HG03565 (cell line): Measurements from ENCODE around the gene SHC4.
"Not testable (repeated sequence)": the region's sequence is repeated elsewhere in the genome, so short reads cannot be mapped to it uniquely, and the experiment has no call there.

Experiments
- ATAC-seq: cut with Tn5 transposase; IDR thresholded peaks from one replicate; pipeline ENCODE4 v1.9.1; 2021; ENCODE audit warnings: mild to moderate bottlenecking, moderate library complexity; ENCODE audit not compliant: unreplicated experiment

Gene SHC4

DNA sequence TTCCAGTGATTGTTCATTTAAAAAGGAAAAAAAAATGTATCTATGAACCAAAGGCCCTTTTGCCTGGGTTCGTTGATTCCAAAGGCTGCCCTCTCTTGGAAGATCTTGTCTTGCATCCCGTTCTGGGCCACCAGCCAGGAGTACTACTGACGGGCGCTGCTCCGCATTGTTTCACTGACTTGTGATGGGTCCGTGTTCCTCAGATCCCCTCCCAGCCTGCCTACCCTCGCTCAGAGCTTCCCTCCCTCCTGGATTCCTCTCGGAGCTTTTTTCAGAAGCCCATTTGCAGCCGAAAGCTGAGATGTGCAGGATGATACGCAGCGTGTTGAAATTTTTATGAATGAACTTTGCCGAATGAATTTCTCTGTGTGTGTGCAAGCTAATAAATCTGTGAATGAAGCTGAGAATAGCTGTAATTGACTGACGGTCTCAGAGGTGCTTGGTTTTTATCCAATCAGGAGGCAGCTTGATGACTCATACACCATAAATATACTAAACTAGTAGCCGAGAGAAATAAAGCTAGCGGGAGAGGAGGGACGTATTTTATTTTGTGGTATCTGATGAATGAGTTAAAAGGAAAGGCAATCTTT lies at the start of gene SHC4:
Gene SHC4, minus strand, starts transcription at position 396 of the 590 bp plus-strand sequence. CDS start 904 bp downstream, outside the sequence.
- no peak for ATAC-seq

GRCh38 chr15:48999314-48999713 lies 35.6 kb upstream of the SHC4 start:
- ATAC-seq = no peak

GRCh38 chr15:48996276-48996675 lies 32.6 kb upstream of the SHC4 start:
- no peak for ATAC-seq

DNA sequence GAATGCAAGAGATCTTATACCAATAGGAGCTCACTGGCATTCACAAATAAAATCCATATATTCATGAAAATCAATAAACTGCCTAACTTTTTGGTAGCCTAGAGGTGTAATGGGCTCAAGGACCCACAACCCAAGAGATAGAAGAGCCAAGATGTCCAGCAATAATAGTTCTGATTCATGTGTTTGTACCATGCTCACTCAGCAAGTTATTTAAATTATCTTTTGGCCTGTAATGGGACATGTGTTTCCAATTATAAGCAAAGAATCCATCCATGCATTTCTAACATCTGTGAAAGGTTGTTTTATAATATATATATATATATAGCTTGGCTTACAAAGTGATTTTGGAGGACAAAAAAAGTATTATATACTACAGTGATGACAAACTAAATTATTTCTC lies 29.7 kb upstream of the SHC4 start:
- no peak for ATAC-seq

GRCh38 chr15:48992545-48992944 lies 28.8 kb upstream of the SHC4 start:
- peak; percentile 92 for ATAC-seq

GRCh38 chr15:48992096-48992495 lies 28.4 kb upstream of the SHC4 start:
- ATAC-seq = no peak

- ATAC-seq = no peak
Observed at GRCh38 chr15:48989170-48989569, 25.5 kb upstream of the SHC4 start.

DNA sequence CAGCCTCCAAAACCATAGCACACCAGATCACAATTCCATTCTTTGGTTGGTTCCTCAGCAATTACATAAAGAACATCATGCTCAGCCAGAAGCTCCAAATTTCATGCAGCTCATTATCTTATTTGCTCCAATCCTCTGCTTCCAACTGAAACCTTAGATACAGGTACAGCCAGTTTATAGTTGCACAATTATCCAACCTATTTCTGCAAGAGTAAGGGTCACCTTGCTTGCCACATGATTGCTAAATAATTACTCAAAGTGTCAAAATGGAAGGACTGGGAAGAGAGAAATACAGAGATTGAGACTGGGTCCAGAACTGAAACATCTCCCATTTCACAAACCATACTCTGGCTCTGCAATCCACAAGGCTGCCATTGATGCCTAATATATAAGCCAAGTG lies 23.4 kb upstream of the SHC4 start:
- no peak for ATAC-seq

DNA sequence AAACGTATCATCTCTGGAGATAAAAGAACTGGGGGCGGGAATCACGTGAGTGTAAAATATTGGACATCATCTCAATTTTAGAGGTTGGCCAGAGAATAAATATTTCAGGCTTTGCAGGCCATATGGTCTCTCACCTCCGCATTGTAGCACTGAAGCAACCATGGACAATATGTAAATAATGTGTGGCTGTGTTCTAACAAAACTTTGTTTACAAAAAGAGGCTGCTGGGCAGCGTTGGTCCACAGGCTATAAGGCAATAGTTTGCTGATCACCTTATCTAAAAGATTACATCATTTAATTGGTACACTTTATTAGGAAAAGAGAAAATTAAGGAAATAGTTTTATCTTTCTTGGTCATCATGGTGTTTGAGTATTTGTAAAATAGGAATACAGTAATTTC lies 22.5 kb upstream of the SHC4 start:
- no peak for ATAC-seq

DNA sequence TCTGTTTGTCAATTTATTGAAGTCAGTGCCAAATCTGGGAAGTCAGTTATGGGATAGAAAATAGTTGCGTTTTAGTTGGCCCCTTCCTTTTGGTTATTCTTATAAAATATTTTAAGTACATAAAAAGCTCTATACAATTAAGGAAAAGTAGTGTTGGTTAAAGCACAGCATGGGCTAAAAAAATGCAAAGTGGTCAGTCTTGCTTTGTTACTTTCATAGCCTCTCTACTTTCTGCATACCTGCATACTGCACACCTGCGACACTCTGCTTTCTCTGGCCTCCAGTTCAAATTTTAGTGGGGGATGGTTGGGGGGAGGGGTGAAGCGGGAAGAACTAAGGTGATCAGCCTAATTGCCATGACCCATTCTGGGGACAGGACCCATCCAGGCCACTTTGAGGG lies 21.8 kb upstream of the SHC4 start:
- ATAC-seq = no peak

- no peak for ATAC-seq
Observed at GRCh38 chr15:48984811-48985352, 21.2 kb upstream of the SHC4 start.

DNA sequence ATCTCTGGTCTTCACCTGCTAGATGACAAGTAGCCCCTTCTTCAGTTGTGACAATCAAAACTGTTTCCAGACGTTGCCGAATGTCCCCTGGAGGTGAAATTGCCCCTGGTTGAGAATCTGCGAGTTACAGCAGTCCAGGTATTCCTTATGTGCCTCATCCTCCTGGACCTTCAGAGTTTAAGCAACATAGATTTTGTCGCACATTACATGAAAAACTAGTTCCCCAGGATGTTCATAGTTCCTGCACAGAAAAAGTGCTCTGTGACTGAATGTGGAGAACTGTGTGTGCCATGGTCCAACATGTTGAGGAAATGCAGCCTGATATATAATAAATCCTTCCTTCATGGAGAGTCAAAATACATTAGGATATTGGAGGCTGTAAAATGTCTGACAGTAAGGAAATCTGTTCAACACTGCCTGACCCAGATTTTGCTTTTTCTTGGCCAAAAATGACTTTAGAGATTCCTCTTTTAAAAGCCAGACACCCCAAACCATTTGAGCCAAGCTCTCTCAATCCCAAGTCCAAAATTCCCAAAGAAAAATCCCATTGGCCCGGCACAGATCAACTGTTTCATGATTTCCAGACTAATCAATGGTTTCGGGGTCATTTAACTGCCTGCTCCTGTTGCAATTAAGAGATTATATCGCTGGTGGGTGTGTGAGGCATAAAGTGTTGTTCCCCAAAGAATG lies 20.4 kb upstream of the SHC4 start:
- ATAC-seq = no peak

DNA sequence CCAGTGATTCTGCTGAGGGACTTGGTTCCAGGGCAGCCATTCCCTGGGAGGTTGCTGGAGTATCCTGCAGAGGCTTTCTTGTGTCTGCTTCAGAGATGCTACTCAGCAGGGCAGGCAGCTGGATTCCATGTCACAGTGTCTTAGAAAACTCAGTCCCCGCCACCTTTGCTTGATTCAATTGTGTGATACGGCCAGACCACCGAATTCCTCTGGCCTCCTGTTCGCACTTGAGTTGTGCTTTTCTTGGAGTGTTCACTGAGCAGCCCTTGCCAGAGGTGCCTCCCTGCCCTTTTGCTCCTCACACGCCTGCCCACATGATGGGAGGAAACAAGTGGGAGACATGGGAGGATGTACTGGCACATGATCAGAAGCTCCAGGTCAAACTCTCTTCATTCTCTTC lies 19.6 kb upstream of the SHC4 start:
- no peak for ATAC-seq

DNA sequence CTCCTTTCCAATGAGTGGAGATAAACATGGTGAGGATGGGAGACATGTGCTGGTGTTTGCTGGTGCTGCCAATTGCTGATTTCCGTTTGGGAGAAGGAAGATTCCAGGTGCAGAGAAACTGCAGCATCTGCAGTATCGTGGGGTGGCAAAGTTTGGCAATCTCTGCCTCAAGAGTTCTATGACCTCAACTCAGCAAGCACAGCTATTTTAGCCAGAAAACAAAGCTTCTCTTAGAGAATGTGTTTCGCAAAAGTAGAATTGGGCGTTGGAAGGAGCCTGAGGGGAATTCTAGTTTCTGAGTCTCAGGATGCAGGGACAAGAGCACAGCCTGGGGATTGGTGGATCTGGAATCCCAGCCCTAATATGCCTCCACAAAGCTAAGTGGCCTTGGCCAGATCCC lies 18.2 kb upstream of the SHC4 start:
- no peak for ATAC-seq

GRCh38 chr15:48978638-48979037 lies 14.9 kb upstream of the SHC4 start:
- no peak for ATAC-seq

DNA sequence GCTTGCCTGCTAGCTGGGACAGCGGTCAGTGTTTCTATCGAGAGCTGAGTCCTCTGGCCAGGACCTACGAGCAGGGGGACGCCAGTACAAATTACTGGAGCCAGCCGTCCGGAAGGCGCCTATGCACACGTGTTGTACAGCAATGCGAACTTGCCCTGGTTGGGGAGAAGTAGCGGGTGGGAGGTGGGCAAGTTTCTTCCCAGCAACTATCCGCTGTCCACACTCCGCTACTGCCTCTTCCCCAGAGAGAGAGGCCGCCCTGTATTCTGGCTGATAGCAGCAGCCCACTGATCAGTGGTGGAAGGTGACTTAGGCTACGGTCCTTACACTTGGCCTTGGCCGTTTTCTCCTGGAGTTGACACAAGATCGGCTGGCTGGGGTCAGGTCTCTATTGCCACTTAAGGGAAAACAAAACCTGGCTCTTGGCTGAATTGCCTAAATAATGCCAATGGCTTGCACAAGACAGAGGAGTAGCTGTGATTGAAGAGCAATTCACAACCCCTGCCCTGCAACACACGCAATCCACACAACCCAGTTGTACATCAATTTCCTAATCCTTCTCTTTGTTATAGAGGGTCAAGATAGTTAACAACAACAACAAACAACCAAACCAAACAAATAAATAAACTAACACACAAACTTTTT lies 12.8 kb upstream of the SHC4 start:
- ATAC-seq = no peak

- ATAC-seq = peak; percentile 89
Observed at GRCh38 chr15:48975472-48976419, 12.0 kb upstream of the SHC4 start.

GRCh38 chr15:48974882-48975281 lies 11.2 kb upstream of the SHC4 start:
- ATAC-seq = no peak

- no peak for ATAC-seq
Observed at GRCh38 chr15:48972750-48973503, 9.2 kb upstream of the SHC4 start.

- ATAC-seq = not testable (repeated sequence)
Observed at GRCh38 chr15:48970926-48971325, 7.2 kb upstream of the SHC4 start.
